Superior temporal gyrus (tissue), 1 donor: ENCODE measurements around the gene ANKRD29.

ENCODE experiments used
- DNase-seq: peaks from one replicate; pipeline ENCODE4 v3.0.0-alpha.2; 2016; ENCODE audit errors: extremely low spot score

The ANKRD29 gene, protein sequence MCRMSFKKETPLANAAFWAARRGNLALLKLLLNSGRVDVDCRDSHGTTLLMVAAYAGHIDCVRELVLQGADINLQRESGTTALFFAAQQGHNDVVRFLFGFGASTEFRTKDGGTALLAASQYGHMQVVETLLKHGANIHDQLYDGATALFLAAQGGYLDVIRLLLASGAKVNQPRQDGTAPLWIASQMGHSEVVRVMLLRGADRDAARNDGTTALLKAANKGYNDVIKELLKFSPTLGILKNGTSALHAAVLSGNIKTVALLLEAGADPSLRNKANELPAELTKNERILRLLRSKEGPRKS

DNA sequence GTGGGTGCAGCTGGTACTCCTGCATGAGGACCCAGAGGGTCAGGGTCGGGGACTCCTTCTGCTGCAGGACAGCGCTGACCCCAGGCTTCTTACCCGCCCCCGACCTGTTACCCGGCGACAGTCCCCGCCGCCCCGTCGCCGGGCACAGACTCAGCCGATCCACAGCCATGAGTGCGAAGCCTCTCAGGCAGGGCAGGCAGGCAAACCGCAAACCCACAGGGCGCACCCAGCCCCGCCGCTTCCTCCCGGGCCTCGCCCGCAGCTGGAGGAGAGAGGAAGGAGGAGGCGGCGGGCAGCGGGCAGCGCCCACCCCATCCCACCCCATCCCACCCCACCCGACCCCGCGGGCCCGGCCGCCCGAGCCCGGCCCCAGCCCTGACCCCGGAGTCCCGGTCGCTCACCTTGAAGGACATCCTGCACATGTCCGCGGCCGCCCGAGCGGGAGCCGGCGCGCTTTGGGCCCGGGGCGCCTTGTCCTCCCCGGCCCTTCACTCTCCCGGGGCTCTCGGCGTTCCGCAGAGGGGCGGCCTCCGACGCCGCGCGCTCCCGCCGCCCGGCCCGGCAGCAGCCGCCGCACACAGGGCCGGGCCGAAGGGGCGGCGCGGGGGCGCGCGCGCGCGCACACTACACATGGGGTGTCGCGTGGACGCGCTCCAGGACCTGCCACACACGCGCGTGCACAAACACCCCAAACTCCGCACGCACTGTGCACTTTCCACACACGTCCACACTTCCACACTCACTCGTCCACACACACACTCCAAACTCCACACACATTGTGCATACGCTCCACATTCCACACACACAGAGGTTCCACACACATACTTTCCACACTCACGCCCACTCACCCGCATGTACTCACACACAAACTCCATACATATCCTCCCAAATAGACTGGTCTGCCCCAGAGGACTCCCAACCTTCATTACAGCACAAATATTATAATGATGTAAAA is at the start of gene ANKRD29:
Gene ANKRD29, minus strand, starts transcription at position 603 of the 955 bp plus-strand sequence. Its CDS starts 181 bp downstream, at position 422.
- no peak for DNase-seq

- no peak for DNase-seq
Observed at GRCh38 chr18:23712445-23712844, 49.7 kb upstream of the ANKRD29 start.

GRCh38 chr18:23711426-23711825 is 48.7 kb upstream of the ANKRD29 start:
- no peak for DNase-seq

GRCh38 chr18:23710946-23711345 is 48.2 kb upstream of the ANKRD29 start:
- no peak for DNase-seq

DNA sequence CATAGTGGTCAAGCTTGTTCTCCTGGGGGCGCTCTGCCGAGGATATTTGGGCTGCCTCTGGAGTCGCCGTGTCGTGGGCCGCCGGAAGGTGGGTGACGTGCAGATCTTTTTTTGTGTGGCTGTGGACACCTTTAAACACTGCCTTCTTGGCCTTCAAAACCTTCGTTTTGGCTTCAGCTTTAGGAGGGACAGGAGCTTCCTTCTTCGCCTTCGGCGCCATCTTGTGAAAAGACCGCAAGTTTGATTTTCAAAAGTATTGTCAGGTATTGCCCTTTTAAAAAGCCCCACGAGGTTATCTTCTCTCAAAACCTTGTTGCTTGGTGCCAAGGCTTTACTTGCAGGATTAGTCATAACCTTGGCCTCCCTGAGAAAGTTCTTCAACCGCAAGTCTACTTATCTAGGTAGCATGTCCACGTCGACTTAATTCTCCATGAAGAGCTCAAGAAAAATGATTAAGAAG is 47.4 kb upstream of the ANKRD29 start:
- DNase-seq: no peak

DNA sequence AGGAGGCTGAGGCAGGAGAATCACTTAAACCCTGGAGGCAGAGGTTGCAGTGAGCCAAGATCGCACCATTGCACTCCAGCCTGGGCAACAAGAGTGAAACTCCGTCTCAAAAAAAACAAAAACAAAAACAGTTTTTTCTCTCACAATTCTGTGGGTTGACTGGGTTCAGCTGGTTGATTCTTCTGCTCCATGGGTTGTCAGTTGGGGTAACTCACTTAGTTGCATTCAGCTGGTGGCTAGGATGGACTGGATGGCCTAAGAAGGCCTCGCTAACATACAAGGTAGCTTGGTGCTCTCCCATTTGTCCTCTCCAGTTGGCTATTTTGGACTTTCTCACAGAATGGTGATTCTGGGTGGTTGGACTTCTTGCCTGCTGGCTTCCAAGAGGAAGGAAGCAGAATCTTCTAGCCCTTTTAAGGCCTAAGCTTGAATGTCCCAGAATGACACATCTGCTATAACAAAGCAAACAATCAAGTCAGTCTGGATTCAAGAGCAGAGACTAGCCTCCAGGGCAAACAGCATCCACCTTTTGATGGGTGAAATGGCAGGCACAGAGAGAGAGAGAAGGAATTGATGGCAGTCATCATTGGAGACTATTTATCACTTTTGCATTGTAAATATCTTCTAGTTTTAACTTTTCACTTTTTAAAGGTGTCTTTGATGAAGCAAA is 44.4 kb upstream of the ANKRD29 start:
- DNase-seq: no peak

GRCh38 chr18:23704806-23705205 is 42.1 kb upstream of the ANKRD29 start:
- DNase-seq: no peak

DNA sequence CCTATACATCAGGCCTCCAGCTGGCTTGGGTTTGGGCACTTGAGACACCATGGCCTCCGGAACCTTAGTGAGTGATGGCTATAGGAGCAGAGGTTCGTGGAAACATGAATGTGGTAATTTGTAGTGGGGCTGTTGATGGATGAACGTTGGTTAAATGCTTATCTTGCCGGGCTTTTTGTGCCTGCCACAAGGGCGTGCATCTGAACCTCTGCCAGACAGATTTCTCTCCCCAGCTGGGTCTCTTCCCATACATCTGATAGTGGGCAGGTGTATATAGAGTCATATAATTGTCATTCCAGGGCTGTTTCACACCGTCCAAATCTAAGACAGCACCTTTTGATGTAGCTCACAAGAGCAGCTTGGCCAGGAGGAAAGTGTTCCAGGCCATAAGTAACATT is 41.3 kb upstream of the ANKRD29 start:
- DNase-seq: no peak

GRCh38 chr18:23703057-23703986 is 40.6 kb upstream of the ANKRD29 start:
- DNase-seq: no peak

DNA sequence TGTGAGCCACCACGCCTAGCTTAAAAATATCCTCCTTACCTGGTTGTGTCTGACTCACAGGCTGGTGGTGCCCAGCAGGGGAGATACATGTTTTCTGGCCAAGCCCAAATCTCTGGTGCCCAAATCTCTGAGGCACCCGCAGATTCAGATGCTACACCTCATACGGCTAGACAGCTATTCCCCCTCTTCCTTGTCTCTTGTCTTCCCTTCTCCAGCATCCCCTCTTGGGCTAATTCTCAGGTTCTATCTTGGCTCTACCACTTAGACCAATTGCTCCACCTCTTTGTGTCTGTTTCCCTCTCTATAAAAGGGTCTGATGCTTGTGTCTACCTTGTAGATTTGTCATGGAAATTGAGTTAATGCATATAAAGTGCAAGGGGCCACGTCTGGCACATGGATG is 39.9 kb upstream of the ANKRD29 start:
- DNase-seq: no peak

DNA sequence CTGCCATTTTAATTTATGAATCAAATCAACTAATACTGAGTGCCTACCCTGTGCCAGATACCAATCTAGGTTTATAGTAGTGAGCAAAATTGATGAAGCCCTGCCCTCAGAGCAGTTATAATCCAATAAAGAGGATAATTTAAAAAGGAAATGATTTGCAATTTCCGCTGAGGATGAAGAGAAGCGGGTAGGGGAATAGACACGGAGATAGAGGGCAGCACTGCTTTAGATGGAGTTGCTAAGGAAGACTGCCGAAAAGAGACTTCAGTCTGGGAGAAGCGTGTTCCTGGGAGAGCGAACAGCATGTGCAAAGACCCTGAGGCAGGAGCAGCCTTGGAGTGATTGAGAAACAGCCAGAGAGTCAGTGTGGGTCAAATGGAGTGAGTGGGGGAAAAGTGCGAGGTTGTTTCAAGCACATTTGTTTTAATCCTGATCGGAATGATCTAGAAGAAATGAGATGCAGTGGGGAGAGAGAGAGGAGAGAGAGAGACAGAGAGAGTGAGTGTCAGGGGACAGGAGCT is 38.9 kb upstream of the ANKRD29 start:
- DNase-seq: no peak

DNA sequence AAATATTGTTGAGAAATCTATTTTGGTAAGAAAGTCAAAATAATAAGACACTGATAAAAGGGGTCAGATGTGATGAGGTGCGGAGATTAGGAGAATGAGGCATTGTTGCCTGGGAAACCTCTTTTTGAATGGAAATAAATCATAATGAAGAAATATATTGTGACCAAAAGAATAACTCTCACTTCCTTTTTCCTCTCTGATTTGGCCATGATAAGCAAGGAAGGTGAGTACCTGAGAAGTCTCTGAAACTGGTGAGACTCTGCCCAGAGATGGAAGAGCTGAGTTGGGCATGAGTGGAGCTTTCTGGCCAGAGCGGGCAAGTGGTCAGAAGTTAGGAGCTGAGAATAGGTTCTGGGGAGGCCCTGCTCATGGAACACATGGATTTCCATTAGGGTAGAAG is 38.3 kb upstream of the ANKRD29 start:
- no peak for DNase-seq

DNA sequence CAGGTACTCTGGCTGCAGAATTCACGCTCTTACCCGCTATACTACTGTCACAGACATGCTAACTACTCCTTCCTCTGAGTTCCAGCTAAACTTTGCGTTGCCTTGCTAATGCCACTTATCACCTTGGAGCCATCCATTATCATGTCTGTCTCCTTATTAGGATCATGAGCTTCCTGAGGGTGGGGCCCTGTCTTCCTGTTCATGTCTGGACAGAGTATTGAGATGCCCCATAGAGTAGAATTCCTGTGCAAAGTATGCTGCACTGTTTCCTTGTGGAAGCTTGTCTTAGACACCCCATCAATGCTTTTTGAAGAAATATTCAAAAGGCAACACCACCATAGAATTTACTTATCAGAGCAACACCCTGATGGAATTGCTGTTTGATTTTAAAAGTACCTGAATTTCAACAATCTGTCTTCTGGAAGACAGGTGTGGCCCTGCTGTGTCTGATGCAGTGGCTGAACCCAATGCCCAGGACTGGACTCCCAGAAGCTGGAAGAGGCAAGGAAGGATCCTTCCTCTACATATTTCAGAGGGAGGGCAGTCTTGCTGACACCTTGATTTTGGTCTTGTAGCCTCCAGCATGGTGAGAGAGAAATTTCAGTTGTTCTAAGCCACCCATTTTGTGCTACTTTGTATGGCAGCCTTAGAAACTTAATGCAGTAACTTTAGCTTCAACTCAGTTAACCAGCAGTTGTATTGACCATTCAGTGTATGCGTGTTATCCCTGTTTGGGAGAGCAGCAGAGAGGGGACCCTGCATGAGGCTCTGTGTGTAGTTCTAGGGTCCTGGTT is 32.1 kb upstream of the ANKRD29 start:
- no peak for DNase-seq

GRCh38 chr18:23693846-23694245 is 31.1 kb upstream of the ANKRD29 start:
- DNase-seq: no peak

- DNase-seq: no peak
Observed at GRCh38 chr18:23690505-23691068, 27.9 kb upstream of the ANKRD29 start.

DNA sequence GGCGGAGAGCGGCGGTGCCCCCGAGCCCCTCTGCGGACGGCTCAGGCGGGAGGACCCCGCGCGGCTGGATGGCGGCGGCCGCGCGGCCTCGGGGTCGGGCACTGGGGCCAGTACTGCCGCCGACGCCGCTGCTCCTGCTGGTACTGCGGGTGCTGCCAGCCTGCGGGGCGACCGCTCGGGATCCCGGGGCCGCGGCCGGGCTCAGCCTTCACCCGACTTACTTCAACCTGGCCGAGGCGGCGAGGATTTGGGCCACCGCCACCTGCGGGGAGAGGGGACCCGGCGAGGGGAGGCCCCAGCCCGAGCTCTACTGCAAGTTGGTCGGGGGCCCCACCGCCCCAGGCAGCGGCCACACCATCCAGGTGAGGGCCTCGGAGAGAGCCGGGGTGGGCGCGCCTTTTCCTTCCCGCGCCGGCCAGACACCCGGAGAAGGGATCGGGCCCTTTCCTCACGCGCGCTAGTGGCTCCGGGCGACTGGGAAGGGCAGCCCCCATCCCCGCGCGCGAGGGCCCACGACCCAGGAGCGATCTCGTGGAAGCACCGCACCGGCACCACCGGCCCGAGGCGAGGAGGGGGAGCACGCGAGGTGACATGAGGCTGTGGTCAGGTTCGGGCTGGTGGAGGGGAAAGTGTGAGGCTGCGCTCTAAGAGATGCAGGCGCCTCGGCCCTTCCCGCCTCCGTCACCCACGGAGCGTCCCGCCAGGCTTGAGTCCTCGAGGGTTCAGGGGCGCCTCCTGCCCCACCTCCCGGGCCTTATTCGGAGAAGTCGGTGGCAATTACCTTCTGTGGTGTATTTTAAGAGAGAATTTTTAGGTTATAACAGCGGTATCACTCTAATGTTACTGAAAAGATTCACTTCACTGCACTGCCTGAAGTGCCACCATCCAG is 27.1 kb upstream of the ANKRD29 start:
- DNase-seq: no peak

DNA sequence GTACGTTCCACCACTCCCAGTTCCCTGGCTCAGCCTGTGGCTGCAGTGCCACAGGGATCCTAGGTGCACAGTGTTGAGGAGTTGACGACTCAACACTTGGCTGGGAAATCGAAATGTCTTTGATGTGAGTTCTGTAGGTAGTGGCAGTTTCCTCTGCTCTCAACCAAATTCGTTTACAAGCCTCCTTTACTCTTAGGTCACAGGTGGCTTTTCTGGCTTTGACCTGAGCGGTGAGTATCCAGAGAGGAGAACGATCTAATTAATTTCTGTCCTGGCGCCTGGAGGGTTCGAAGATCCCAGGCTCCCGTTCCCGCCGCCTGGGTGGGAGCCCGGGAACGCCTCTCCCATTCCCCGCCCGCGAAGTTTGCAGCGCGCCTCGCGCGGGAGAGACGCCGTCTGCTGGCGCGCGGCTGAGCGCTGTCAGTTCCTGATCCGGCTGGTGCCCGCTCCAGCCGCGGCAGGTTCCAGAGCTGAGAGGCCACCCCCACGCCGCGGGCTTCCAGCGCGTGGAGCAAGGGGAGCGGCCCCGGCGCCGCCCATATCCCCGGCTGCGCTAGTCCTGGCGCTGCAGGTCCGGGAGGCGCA is 26.4 kb upstream of the ANKRD29 start, which contains the start of gene LAMA3:
Gene LAMA3, plus strand, starts transcription at position 423 of the 585 bp plus-strand sequence. CDS start 231 bp downstream, outside the sequence.
- no peak for DNase-seq

DNA sequence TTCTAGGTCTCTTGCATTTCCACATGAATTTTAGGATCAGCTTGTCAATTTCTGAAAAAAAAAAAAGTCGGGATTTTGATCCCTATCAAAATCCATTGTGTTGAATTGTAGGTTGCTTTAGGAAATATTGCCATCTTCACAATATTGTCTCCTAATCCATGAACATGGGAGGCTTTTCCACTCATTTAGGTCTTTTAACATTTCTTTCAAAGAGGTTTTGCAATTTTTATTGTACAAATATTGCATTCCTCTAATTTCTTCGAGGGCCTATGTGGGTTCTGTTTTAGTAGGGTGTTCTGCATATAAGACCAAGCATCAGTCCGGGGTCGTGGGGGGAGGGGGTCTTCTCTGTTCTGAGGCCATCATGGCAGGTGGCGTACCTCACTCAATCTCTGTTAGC is 25.8 kb upstream of the ANKRD29 start:
- no peak for DNase-seq
